OCI-LY3 (cell line): ENCODE results near the gene WSCD2.

Experiments
- EZH2phosphoT487 ChIP-seq: fragments of 200-600 bp; shearing (Covaris generic); IDR thresholded peaks from 2 replicates; pipeline ENCODE4 v1.6.1; 2018; ENCODE audit warnings: antibody characterized with exemption, mixed run types, low read depth
- TF ChIP-seq, protein P1 (sequence below): fragments of 200-600, 300-600 bp; sonication (generic); IDR thresholded peaks from 2 replicates; pipeline ENCODE4 v1.5.1; 2014; ENCODE audit warnings: antibody characterized with exemption, low read length, low read depth

DNA sequence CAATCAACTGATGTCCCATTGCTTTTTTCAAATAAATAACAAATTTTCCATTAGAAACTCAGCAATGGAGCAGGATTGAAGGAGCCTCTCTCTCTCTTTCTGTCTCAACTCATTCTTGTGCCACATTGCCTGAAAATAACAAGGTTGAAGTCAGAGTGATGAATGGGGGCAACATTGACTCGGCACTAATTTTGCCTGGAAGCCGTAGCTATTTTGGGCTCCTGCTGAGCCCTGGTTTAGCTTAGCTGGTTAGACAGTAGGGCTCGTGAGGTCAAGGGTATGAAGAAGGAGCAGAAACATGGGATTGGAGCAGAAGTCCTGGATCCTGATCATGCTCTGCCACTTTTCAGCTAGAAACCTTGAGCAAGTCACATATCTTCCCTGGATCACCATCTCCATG, 38.9 kb downstream of the WSCD2 start:
- TF ChIP-seq, protein P1, sequence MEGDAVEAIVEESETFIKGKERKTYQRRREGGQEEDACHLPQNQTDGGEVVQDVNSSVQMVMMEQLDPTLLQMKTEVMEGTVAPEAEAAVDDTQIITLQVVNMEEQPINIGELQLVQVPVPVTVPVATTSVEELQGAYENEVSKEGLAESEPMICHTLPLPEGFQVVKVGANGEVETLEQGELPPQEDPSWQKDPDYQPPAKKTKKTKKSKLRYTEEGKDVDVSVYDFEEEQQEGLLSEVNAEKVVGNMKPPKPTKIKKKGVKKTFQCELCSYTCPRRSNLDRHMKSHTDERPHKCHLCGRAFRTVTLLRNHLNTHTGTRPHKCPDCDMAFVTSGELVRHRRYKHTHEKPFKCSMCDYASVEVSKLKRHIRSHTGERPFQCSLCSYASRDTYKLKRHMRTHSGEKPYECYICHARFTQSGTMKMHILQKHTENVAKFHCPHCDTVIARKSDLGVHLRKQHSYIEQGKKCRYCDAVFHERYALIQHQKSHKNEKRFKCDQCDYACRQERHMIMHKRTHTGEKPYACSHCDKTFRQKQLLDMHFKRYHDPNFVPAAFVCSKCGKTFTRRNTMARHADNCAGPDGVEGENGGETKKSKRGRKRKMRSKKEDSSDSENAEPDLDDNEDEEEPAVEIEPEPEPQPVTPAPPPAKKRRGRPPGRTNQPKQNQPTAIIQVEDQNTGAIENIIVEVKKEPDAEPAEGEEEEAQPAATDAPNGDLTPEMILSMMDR = no peak
- no peak for TF ChIP-seq EZH2phosphoT487
